Midbrain (tissue), 1 donor: ENCODE data around the gene CACNB2.
"Not testable (repeated sequence)": the region's sequence is repeated elsewhere in the genome, so short reads cannot be mapped to it uniquely, and the experiment has no call there.

Experiments used
- DNase-seq: peaks from one replicate; lab custom pipeline; 2025; lab: John Stamatoyannopoulos, UW

CACNB2 gene

GRCh38 chr10:18201877-18202276 lies 61.7 kb downstream of the CACNB2 start:
- no peak for DNase-seq

- DNase-seq: no peak
Observed at GRCh38 chr10:18202680-18203460, 62.6 kb downstream of the CACNB2 start.

GRCh38 chr10:18203471-18203870 lies 63.2 kb downstream of the CACNB2 start:
- no peak for DNase-seq

- no peak for DNase-seq
Observed at GRCh38 chr10:18204039-18204835, 64.0 kb downstream of the CACNB2 start.

GRCh38 chr10:18205098-18205834 lies 65.0 kb downstream of the CACNB2 start:
- DNase-seq: no peak

GRCh38 chr10:18208186-18208585 lies 68.0 kb downstream of the CACNB2 start:
- not testable (repeated sequence) for DNase-seq

GRCh38 chr10:18209241-18209640 lies 69.0 kb downstream of the CACNB2 start:
- DNase-seq: no peak

GRCh38 chr10:18210711-18211110 lies 70.5 kb downstream of the CACNB2 start:
- DNase-seq: no peak

- no peak for DNase-seq
Observed at GRCh38 chr10:18211862-18212261, 71.6 kb downstream of the CACNB2 start.

- DNase-seq: no peak
Observed at GRCh38 chr10:18213271-18213670, 73.0 kb downstream of the CACNB2 start.

GRCh38 chr10:18214691-18215563 lies 74.7 kb downstream of the CACNB2 start:
- DNase-seq: peak; percentile 77

GRCh38 chr10:18216482-18216881 lies 76.3 kb downstream of the CACNB2 start:
- peak; percentile 30 for DNase-seq

- DNase-seq: no peak
Observed at GRCh38 chr10:18217577-18217976, 77.4 kb downstream of the CACNB2 start.

GRCh38 chr10:18219146-18219545 lies 78.9 kb downstream of the CACNB2 start:
- DNase-seq: no peak

- DNase-seq: no peak
Observed at GRCh38 chr10:18221123-18221522, 80.9 kb downstream of the CACNB2 start.

- DNase-seq: no peak
Observed at GRCh38 chr10:18221882-18222281, 81.7 kb downstream of the CACNB2 start.

- no peak for DNase-seq
Observed at GRCh38 chr10:18222866-18223265, 82.6 kb downstream of the CACNB2 start.

- no peak for DNase-seq
Observed at GRCh38 chr10:18223898-18224297, 83.7 kb downstream of the CACNB2 start.

- DNase-seq: no peak
Observed at GRCh38 chr10:18224626-18225445, 84.6 kb downstream of the CACNB2 start.

- DNase-seq: no peak
Observed at GRCh38 chr10:18226336-18226735, 86.1 kb downstream of the CACNB2 start.

- DNase-seq: no peak
Observed at GRCh38 chr10:18229826-18230225, 89.6 kb downstream of the CACNB2 start.
